Right ventricle myocardium inferior (tissue), 1 donor: ENCODE data around the gene YIPF2. TPM values are rescaled to one million over a fixed set of nuclear protein-coding genes. Genes with fewer than 3 reads are reported as not detected.

Source experiments
- ATAC-seq: fragments of 200-7000 bp; cut with Tn5 transposase; one replicate; pipeline ENCODE4 v1.9.1; 2020; ENCODE audit warnings: mild to moderate bottlenecking, moderate library complexity
- DNase-seq: peaks from one replicate; pipeline ENCODE4 v3.0.0; 2021; ENCODE audit errors: missing footprints
- intact Hi-C: fragments of 100-400 bp; cut with DNase I; formaldehyde crosslinking; loops from one replicate; pipeline ENCODE4 v1.11.0; 2022
- total RNA-seq: library from RNA; stranded (reverse); fragmentation: NEBNext Ultra II Directional; extraction: Animal tissue kit (Norgen Biotek cat#: 25700); gene quantifications from one replicate; pipeline ENCODE4 v1.2.1, GENCODE V29; 2021
- donor health status: DM: no; HTN: yes; CAD: no; lungs with severe emphysema.

Gene YIPF2
- total RNA-seq, 1 donor from 2014 or later = 15.2 TPM

GRCh38 chr19:10918359-10918758, 10.1 kb downstream of the YIPF2 start:
- intact Hi-C loops = no loop called here
- ATAC-seq (no peak), DNase-seq (peak; percentile 14)

DNA sequence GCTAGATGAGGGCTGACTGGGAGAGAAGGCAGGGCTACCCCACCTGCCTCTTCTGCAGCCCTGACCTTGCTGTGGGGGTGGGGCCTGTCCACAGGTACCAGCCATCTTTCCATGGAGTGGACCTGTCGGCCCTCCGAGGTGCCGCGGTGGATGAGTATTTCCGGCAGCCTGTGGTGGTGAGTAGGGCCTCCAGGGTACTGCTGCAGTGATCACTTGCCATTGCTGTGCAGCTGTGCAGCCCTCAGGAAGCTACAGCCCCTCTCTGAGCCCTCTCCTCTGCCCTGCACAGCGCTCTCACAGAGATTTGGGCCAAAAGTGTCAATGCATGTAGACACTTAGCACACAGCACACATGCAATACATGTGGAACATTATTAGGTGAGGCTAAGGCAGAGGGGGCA, 11.8 kb downstream of the YIPF2 start:
- no peak for ATAC-seq
- DNase-seq = no peak
- intact Hi-C loops = no loop called here

DNA sequence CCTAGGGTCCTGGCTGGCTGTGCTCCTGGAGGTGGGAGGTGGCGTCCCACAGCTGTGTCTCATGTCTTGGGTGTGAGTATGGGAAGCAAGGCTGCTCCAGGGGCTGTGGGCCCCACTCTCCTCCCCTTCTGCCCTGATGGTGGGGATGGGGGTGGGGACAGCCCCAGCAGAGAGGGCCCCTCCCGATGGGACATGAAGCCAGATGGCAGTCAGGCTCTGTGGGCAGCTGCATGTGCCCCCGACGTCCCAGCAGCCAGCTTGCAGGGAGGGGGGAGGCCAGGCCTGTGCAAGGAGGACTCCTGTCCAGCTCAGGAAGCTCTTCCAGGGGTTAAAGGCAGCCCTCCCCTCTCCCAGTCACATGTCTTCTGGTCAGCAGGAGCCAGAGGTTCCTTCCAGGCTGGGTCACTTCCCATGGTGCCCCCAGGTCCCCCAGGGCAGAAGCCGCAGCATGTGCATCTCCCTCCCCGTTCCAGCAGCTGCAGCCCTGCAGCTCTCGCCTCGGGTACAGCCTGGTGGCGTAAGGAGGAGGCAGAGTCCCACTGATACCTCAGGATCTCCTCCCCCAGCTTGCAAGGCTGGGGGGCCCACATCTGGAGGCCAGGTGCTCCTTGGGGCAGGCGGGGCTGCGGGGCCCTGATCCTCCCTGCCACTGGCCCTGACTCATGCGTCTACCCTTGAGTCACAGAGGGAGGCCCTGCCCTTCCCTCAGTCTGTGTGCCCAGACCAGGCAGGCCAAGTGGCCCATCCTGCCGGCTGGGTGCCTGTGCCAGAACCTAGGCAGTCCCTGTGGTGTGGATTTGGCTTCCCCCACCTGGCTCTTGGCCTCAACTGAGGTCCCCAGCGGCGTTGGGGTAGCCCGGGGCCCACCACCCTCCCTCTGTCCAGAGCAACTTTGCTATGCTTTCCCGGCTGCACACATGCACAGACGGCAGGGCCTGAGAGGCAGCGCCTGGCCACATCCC, 13.0 kb downstream of the YIPF2 start:
- DNase-seq = no peak
- intact Hi-C loops = no loop called here
- no peak for ATAC-seq

DNA sequence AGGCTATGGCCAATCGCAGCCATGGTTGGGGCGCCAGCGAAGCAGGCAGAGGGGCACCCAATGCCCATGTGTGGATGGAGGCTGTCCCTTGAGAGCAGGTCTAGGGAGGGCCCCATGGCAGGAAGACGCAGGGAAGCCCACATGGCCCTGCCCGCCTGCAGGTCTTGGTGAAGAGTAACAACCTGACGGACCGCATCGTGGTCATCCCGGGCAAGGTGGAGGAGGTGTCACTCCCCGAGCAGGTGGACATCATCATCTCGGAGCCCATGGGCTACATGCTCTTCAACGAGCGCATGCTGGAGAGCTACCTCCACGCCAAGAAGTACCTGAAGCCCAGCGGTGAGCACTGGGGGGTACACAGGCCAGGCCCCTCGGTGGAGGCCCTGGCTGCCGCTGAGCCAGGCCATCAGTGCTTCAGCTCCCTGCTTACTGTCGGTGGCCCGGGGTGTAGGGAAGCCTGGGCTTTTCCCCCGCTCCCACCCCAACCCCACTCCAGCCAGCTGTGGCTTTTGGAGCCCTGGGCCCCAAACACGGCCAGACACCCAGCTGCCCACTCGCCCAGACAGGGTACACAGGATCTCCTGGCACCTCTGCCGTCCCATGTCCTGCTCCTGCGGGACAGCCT, 14.6 kb downstream of the YIPF2 start:
- ATAC-seq (no peak), DNase-seq (no peak)
- intact Hi-C loops = no loop called here

DNA sequence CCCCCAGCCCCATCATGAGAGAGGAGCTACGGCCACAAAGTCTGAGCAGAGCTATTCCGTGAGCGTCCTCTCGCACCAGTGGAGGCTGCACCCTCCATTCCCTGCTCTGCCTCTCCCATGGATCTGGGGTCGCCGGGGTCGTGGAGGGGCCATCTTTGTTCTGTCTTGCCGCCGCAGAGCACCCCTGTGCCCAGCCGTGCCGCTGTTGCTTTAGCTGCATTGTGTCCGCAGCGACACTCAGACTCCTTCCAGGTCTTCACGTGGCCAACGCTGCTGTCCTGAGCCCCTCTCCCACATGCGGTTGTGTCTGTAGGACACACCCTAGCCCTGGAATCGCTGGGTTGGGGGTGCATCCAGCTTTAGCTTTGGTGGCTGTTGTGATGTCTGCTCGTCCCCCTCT, 15.8 kb downstream of the YIPF2 start:
- intact Hi-C loops = no loop called here
- DNase-seq = no peak

GRCh38 chr19:10911579-10912363, 16.7 kb downstream of the YIPF2 start:
- intact Hi-C loops = no loop called here
- no peak for DNase-seq
- no peak for ATAC-seq

More for the DNA sequence above, 15.8 kb downstream of the YIPF2 start:
- no peak for ATAC-seq

- ATAC-seq (no peak), DNase-seq (no peak)
- intact Hi-C loops = no loop called here
These were observed 20.0 kb downstream of the YIPF2 start for GRCh38 chr19:10908380-10908960.

- intact Hi-C loops = no loop called here
- DNase-seq (no peak), ATAC-seq (no peak)
These were observed 20.5 kb downstream of the YIPF2 start for GRCh38 chr19:10907925-10908324.

DNA sequence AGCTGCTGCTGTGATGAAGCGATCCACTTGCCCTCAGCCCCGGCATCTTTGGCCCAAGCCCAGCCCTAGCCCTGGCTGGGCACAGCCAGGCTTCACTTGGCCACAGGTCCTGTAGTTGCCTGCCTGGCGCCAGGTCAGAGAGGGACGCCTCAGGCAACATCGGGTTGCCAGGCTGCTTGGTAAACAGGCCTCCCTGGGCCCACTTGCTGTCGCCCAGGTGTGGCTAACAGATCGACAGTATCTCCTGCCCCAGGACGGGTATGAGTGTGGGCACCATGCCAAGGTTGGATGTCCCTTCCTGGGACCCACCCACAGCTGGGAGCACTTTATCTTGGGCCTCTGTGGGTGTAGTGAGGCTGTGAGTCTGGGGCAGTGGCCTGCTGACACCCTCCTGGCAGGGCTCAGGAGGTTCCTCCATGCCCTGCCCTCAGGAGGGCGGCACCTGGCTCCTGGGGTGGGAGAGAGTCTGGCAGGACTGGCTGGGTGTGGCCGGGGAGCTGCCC, 29.2 kb downstream of the YIPF2 start:
- intact Hi-C loops = no loop called here
- DNase-seq (no peak), ATAC-seq (peak; percentile 85)

DNA sequence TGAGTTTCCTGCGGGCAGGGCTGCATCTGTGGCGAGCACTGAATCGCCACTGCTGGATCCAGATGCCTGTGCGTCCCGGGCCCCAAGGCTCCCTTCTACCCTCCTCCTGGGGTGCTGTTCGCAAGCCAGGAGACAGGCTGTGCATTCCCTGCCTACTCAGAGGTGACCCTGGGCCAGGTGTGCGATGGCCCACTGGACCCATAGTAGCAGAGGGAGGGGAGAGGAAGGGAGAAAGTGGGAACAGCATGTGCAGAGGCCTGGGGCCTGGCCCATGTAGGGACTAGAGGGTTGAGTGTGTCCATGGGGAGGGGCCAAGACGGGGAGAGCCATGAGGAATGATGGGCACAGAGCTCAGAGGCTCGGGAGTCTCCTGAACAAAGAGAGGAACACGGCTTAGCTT, 29.8 kb downstream of the YIPF2 start:
- DNase-seq (no peak), ATAC-seq (peak; percentile 22)
- intact Hi-C loops = no loop called here

DNA sequence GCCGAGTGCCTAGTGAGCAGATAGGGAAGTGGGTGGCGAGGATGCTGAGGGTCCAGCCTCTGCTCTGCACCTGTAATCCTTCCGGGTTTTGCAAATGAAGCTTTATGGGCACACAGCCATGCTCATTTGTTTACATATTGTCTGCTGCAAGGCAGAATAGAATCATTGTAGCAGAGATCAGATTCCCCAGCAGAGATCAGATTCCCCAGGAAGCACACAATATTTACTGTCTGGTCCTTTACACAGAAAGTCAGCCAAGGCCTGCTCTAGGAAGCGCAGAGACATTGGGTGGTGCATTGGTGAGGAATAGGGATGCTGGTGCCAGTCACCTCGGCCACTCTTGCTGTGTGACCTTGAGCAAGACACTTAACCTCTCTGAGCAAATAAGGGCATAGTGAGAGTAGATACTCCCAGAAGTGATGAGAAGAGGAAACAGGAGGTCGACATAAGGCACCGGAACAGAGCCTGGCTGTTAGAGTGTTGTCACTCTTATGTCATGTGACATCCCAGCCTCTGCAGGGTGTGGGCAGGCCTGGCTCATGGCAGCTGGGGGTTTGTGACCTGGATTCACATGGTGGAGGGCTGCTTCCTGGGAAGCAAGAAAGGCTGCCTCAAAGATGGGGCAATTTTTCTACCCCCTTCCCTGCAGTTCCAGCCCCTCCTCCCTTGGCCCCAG, 31.4 kb downstream of the YIPF2 start:
- intact Hi-C loops = no loop called here
- DNase-seq = no peak
- no peak for ATAC-seq

- no peak for ATAC-seq
- DNase-seq = no peak
- intact Hi-C loops = no loop called here
These were observed 32.5 kb downstream of the YIPF2 start for GRCh38 chr19:10895920-10896319.

DNA sequence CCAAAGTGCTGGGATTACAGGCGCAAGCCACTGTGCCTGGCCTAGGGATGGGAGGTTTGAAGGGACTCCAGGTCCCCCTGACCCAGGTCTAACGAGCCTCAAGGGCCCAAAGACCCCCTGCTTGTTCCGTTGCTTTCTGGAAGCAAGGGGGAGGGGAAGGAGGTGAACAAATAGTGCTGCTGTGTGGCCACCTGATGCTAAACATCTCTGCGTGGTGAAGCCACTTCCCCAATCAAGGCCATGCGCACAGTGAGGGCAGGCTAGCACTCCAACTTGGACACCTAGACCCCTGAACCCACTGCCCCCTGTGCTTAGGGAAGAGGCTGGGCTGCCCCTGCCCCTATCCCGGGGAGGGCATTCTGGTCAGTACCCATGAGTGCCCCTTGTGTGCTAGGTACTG, 33.1 kb downstream of the YIPF2 start:
- no peak for DNase-seq
- ATAC-seq = no peak
- intact Hi-C loops = no loop called here

- ATAC-seq (no peak), DNase-seq (no peak)
- intact Hi-C loops = no loop called here
These were observed 33.6 kb downstream of the YIPF2 start for GRCh38 chr19:10894911-10895213.

DNA sequence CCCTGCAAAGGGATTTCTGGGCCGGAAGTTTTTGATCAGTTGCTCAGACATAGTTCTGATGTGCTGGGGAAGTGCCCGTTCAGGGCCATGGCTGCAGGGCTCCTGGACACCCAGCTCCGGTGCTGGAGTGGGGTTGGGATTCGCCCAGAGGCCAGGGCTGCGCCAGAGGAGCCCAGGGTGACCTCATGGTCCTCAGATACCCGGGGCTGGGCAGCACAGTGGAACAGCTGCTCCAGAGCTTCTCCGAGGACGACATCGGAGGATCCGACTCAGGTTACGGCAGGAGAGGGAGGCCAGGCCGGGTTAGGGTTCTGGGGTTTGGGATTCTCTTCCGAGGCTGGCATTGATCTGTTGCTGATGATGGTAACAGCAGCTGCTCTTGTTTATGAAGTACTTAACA, 36.2 kb downstream of the YIPF2 start:
- intact Hi-C loops = no loop called here
- DNase-seq (no peak), ATAC-seq (peak; percentile 75)

- intact Hi-C loops = no loop called here
- peak; percentile 79 for DNase-seq
These were observed 36.9 kb downstream of the YIPF2 start for GRCh38 chr19:10891405-10892086.

DNA sequence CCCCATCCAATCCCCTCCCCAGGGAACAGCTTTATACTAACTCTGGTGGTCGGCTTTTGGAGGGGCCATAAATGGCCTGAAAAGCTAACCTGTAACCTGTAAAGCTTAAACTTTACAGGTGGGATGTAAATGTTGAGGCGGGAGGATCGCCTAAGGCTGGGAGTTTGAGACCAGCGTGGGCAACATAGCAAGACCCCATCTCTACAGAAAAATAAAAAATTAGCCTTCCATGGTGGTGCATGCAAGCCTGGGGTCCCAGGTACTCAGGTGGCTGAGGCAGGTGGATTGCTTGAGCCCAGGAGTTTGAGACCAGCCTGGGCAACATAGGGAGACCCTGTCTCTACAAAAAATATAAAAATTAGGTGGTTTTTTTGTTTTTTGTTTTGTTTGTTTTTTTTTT, 38.6 kb downstream of the YIPF2 start:
- ATAC-seq (no peak), DNase-seq (no peak)
- intact Hi-C loops = no loop called here

More at GRCh38 chr19:10891405-10892086, 36.9 kb downstream of the YIPF2 start:
- peak; percentile 43 for ATAC-seq

- no peak for DNase-seq
- intact Hi-C loops = no loop called here
- no peak for ATAC-seq
These were observed 40.0 kb downstream of the YIPF2 start for GRCh38 chr19:10888421-10888866.
